GM18498 (cell line): ENCODE data around the gene LRFN4.

Experiments used
- ATAC-seq: cut with Tn5 transposase; IDR thresholded peaks from one replicate; pipeline ENCODE4 v1.9.1; 2021; ENCODE audit warnings: mild to moderate bottlenecking, moderate library complexity; ENCODE audit not compliant: unreplicated experiment

The LRFN4 gene

DNA sequence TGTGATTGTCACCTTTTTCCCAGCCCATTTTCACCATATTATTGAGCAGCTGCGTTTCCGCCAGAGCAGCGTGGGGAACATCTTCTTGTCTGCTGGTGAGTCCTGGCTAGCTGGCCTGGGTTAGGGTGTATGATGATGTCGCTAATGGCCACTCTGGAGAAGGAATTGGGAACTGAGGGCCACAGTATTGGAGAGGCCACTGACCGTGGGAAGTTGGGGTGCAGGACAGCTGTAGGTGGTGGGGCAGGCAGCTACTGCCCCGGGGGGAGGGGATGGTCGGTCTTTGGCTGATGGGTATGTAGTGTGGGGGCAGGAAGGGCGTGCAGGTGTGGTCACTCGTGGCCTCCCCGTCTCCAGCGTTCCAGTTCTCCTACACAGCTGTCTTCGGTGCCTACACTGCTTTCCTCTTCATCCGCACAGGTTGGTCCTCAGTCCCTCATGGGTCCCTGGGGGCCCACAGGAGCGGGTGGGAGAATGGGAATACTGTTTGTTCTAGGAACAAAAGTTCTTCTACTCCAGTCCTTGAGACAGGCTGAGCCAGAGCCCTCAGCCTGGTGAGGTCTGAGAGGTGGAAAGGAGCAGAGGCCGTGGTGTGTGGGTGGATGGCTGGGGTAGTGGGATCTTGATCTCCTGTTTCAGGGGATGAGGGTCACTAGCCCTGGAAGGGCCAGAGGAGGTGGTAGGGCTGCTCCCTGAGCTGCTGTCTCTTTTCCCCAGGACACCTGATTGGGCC lies 11.6 kb upstream of the LRFN4 start:
- no peak for ATAC-seq

DNA sequence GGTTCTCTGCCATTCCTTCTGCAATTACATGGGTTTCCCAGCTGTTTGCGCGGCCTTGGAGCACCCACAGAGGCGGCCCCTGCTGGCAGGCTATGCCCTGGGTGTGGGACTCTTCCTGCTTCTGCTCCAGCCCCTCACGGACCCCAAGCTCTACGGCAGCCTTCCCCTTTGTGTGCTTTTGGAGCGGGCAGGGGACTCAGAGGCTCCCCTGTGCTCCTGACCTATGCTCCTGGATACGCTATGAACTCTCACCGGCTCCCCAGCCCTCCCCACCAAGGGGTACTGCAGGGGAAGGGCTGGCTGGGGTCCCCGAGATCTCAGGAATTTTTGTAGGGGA lies 11.0 kb upstream of the LRFN4 start:
- no peak for ATAC-seq

DNA sequence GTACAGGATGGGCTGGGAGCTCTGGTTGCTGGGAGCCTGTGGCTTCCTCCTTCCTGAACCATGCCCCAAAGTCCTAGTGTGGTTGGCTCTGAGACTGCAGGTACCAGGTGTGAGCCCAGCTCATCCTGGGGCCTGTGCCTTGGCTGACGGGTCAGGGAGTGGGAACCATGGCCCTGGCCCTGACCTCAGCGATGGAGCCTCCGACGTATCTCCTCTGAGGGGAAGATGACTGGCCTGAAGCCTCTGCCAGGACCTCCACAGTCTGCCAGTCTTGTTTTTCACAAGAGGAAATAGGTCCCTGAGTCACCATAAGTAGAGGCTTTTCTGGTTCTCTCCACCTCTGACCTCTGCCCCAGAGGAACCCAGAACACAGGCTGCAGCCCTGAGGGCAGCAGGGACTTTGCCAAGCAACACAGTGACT lies 10.2 kb upstream of the LRFN4 start:
- no peak for ATAC-seq

DNA sequence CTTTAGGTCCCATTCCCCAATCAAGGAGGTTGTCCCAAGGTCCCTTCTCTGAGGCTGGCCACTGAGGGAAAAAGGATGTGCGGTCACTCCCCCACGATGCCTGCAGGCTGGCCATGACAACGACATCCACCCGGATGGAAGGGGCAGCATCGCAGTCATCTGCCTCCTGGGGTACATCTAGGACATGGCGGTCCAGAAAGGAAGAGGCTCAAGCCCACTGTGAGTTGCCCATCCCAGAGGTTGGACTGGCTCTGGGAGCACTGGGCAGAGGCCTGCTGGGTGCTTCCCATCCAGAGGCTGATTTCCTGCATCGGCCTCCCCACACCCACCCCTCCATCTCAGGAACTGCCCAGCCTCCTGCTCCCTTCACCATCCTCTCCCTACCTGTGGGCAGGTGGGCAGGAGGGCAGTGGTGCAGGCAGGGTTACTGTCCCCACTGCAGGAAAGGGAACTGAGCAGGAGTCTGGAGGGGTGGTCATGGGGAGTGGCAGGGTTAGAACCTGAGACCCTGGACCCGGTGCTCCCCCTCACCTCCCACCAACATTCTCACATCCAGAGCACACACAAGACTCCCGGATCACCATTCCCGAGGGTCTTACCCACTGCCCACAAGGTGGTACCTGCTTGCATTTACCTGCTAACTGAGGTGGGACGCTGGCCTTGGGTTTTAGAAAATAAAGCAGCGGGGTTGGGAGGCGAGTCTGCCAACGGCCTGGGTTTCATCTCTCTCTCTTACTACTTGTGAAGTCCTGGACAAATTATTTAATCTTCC lies 9.2 kb upstream of the LRFN4 start:
- ATAC-seq: no peak

DNA sequence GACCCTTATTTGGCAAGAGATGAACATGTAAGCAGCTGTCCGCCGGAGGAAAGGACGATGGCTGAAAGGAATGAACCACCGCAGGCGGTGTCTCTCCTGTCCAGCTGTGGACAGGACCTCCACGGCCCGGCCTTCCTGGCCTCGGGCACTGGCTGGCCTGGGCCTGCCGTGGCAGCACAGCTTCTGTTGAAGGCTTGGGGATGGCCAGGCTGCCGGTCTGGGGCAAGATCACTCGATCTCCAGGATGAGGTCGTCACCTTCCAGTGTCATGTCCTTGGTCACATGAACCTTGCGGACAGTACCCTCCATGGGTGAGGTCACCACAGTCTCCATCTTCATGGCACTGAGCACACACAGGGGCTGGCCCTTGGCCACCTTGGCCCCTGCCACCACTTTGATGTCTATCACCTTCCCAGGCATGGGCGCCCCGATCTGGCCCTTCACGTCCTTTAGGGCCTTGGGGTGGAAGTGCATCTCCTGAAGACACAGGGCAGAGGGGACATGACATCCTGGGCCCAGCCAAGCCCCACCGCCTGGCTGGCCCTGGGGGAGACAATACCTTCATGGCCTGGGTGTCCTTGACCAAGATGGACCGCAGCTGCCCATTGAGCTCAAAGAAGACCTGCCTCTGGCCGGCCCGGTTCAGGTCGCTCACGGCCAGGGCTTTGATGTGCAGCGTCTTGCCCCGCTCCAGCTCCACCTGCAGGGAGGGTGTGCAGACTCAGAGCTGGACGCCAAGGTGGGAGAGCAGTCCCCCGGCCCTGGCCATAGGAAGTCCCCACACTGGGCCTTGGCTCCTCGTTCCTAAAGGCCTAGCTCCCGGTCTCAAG lies 8.0 kb upstream of the LRFN4 start:
- no peak for ATAC-seq

DNA sequence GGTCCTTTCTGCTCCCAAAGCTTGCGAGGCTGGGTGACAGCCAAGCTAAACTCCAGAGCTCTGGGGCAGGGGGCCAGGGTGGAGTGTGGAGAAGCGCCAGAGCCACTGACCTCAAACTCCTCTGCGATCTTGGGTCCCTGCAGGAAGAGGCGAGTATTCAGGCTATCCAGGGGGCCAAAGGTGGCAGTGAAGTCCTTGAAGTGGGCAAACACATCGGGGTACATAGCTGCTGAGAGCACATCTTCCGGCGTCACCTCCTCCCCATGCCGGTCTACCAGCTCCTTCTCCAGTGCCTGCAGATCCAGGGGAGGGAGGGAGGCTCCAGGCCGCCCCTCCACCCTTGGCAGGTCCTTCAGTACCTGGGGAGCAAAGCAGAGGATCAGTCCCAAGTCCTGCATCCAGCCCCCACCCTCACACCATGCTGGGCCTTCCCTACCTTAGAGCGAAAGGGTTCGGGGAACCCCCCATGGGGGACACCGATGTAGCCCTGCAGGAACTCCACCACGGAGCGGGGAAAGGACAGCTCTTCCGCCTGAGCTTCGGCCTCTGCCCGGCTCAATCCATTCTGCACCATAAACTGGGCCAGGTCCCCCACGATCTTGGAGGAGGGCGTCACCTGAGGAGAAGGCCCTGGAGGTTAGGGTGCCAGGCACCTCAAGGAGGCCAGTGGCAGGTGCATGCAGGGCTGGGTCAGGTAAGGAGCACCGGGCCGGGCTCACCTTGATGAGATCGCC lies 7.2 kb upstream of the LRFN4 start:
- ATAC-seq: no peak

DNA sequence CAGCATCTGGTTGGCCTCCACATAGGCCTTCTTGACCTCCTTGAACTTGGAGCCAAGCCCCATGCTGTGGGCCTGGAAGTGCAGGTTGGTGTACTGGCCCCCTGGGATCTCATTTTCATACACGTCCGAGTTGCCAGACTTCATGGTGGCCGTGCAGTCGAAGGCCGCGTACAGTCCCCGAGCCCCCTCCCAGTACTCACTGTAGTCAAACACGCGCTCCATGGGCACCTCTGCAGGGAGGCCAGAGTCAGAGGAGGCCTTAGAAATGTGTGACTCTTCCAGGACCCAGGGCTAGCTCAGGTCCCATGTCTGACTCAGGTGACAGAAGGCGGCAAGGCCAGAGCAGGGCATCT lies 6.7 kb upstream of the LRFN4 start:
- no peak for ATAC-seq

DNA sequence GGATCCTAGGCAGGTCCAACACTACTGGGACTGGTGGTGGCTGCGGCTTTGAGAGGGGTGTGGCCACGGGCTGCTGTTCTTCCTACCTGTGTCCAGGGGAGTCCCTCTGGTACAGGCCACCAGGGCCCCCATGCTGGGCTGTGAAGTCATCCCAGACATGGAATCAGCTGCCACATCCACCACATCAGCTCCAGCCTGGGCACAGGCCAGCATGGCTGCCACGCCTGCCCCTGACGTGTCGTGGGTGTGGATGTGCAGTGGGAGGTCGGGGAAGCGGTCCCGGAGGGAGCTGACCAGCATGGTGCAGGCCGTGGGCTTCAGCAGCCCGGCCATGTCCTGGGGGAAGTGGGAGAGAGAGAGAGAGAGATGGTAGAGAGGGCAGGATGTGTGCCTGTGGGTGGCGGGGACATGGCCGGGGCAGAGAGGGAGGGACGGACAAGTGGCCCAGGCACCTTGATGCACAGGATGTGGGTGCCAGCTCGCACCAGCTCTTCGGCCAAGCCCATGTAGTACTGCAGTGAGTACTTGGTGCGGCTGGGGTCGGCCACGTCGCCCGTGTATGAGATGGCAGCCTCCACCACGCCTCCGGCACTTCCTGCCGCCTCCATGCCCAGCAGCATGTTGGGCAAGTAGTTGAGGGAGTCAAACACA lies 6.2 kb upstream of the LRFN4 start:
- no peak for ATAC-seq

DNA sequence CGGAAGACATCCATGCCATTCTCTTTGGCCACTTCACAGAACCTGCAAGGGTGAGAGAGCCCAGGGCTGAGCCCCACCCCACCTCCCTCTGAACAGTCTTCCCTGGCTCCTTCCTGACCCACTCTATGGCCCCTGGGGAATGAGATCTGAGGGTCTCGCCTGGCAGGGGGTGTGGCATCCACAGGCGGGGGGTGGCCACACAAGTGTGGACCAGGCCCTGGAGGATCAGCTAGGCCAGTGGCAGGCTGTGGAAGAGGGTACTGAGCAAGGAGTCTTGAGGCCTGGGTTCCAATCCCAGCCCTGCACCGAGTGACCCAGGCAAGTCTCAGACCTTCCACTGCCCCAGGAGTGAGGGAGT lies 5.6 kb upstream of the LRFN4 start:
- no peak for ATAC-seq

DNA sequence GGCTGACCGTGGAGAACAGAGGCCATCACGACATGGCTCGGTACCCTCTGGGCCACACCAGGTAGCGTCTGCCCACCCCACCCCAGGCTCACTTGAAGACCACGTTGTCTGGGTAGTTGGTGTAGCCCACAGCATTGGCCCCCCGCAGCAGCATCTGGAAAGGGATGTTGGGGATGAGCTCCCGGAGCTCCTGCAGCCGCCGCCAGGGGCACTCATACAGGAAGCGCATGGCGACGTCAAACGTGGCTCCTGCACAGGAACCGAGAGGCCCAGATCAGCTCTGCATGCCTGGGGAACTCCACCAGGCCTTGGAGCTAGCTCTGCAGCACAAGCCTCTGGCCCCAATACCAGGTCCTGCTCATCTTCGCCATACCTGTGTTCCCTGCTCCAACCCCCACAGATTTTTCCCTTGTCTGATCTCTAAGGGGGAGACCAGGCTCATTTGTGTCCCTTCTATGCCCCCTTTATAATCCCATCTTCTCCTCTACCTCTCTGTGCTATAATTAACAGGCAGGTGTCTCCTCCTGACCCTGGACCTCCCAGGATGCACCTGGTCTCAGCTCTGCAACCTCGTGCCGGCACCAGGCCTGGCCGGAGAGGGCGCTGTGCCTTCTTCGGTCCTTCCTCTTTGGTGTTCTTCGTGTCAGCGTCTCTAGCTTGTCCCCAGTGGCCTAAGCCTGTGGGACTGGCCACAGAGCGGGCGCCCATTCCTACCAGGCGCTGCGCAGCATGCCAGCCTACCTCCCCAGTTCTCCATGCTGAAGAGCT lies 5.0 kb upstream of the LRFN4 start:
- no peak for ATAC-seq

DNA sequence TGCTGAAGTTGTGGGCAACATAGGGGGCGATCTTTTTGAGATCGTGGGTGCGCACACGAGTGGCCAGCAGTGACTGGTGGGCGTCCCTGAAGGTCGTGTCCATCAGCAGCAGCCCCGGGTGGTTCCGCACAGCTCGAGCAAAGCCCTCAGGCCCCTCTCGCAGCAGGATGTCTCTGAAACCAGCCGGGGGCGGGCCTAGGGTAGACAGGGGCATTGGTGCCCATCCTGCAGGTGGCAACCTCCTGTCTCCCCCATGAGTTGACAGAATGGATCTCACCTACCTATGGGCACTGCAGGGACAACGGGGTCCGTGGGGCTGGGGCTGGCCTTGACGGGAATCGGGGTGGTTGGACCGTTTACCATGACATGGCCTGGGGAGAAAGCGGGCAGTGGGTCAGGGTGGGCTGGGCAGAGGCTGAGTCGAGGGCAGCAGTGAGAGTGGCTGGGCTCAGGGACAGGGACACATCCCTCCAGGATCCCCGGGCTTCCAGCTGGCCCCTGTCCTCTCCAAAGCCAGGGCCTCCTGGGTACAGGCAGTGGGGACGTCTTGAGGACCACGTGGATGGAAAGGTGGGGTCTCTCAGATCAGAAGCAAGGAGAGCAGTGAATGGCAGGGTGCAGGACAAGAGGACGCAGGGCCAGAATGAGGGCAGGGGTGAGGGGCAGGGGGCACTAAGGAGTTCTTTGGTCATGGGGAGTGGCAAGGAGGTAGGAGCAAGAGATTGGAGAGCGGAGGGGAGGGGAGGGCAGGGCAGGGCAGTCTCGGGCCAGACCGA lies 4.2 kb upstream of the LRFN4 start:
- no peak for ATAC-seq

DNA sequence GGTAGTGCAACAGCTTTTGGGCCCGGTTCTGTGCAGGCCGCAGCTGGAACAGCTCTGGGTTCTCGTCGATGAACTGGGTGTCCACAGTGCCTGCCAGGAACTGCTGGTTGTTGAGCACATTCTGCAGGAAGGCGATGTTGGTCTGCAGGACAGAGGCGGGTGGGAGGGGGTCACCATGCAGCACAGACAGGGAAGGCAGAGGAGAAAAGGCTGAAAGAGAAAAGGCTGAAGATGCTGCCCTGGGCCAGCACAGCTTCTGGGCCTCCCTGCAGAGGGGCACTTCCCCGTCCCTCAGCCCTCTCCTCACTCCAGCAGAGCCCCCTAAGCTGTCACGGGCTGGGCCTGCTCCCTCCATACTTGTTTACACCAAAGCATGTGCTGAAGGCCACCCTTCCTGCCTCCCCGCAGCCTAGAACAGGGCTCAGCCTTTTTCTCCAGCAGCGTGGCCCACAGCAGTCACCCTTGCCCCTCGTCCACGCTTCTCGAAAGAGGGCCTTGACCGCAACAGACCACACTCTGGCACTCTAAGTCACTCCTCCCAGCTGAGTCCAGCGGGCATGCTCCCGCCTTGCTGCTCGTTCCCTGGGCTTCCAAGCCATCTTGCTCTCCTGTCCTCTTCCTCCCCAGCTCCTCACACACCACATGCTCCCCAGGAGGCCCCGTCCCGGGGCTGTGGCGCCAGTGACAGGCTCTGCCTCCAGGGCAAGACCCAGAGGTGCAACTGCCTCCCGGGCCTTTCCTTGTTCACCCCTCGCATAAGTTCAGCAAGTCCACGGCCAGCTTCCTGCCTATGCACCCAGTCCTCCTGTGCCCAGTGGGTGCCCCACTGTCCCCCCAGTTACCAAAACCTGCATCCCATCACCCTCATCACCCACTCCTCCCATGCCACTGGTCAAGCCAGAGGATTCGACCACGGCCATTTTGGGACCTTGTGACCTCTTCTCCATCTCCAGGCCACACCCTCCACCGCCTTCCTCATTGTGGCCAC lies 3.3 kb upstream of the LRFN4 start:
- ATAC-seq: no peak

DNA sequence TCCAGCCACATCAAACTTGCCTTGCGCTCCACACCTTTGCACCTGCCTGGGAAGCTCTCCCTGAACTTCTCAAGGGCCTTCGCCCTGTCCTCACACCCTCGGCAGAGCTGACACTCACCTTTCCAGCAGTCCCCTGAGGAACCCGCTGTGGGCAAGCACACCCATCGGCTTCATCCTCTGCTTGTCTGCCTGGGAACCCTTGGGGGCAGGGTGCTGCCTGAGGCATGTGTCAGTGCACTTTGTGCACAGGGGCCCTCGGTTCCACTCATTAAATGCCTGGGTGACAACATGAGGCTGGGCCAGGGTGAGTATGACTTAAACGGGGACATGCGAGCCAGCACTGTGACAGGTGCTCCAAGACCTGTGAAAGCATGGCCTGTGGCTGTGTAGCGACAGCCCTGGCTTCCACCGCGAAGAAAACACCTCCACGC lies 2.6 kb upstream of the LRFN4 start:
- no peak for ATAC-seq

DNA sequence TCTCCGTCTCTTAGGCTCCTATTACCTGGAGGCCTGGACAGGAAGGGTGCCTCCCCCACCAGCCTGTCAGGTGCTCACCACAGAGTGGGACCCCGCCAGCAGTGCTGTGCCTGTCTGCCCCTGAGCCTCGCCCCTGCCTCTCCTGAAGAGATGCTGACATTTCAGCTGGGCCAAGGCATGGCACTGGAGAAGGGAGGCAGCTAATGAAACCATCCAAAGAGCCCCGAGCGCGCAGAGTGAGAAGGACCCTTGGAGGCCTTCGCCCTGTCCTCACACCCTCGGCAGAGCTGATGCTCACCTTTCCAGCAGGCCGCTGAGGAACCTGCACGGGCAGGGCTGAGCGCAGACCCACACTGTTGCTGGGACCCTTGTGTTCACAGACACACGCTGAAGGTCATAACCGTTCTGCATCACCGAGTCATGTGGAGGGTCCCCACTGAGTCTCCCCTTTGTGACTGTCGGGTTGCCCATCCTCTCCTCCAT lies 2.1 kb upstream of the LRFN4 start:
- no peak for ATAC-seq

DNA sequence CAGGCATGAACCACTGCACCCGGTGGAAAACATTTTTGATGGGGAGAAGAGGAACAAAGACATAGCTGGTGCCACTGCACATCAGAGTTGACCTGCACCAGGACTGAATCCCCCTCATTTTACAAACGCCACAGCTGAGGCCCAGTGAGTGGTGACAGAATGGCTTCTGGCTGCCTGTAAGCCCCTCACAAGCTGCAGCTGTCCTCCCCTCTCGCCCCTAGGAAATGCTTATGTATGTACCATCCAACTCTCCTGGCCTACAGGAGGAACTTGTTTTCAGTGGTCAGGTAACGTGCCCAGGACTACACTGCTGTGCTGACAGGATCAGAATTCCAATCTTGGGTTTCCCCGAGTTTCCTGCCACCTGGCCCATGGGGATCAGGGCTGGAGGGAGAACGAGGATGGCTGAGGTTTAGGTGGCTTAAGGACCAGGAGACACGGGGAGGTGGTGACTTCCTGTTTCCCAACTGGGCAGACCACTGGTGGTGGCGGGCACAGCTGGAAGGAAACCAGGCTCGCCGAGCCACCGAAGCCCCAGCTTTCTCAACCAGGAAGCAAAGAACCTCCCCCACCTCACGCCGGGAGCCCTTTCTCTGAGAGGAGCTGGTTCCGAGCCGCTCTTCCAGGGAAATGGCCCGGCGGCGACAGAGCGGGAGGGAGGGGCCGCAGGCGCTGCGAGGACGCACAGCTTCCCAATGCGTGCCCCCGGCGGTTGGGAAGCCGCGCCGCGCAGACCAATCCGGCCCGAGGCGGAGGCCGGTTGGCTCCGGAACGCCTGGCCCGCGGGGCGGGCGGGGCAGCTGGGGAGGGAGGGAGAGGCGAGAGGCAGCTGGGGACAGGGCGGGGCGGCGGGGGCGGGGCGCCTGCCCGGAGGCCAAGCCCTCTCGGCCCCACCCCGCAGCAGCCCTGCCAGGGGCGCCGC lies 1.0 kb upstream of the LRFN4 start:
- ATAC-seq: peak; percentile 71

DNA sequence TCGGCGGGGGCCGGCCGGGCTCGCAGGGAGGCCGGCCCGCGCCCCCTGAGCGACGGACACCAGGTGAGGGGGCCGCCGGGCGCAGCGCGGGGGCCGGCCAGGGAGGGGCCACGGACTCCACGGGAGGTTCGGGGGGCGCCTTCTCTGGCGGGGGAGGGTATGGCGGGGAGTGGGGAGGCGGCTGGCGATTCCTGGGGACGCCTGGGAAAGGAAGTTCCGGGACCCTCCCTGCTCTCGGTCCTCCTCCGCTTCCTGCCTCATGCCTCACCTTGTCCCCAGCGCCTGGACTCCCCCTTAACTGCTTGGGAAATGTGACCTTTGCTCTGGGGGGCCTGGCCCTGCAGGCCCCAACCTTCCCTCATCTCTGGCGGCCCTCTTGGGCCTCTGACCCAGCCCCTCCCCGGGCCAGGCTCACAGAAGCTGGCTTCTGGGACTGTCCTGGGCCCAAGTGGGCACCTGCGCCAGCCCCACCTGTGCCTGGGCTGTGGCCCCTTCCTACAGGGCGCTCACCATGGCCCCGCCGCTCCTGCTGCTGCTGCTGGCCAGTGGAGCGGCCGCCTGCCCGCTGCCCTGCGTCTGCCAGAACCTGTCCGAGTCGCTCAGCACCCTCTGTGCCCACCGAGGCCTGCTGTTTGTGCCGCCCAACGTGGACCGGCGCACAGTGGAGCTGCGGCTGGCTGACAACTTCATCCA lies 516 bp downstream of the LRFN4 start:
- ATAC-seq: peak; percentile 11

DNA sequence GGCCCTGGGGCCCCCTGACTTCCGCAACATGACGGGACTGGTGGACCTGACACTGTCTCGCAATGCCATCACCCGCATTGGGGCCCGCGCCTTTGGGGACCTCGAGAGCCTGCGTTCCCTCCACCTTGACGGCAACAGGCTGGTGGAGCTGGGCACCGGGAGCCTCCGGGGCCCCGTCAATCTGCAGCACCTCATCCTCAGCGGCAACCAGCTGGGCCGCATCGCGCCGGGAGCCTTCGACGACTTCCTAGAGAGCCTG lies 992 bp downstream of the LRFN4 start:
- no peak for ATAC-seq
